ENCODE results near the gene CANT1. TPM values are rescaled to one million over a fixed set of nuclear protein-coding genes. Genes with fewer than 3 reads are reported as not detected.
A peak's percentile ranks its signal among the peaks of the same experiment; 100 is the strongest.

CANT1 gene
- total and polyA plus RNA-seq, 9 of the 15 experiments (the other 6 are each of a cell fraction or from before 2014, with no cell fraction given): 2.7 to 66.4 (median 22.5) TPM

DNA sequence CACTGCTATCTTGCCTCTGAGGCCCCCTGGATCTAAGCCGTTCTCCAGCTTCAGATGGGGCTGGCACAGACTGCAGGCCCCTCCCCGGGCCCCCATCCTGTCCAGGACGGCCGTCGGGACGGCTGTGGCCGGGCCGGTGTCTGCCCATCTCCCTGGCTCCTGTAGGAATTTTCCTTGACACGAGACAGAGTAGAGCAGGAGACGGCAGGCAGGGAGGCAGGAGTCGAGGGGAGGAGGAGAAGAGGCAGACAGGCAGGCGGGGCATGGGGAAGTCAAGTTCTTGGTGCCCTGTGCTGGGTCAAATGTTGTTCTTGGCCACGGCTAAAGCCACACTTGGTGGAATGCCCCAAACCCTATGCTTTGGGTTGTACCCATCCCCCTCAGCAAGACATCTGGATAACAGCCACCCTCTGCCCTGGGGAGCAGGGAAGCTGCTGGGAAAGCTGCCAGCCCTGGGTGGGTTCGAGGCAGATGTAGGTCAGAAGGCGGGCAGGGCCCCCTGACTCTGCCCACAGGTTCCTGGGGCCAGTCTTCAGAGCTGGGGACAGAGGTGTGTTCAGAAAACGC, 18.4 kb upstream of the CANT1 start:
- TF ChIP-seq, protein P1, sequence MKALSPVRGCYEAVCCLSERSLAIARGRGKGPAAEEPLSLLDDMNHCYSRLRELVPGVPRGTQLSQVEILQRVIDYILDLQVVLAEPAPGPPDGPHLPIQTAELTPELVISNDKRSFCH (CRISPR knock-in tag; IDR thresholded peaks at IDR 0.05): no peak
- TF ChIP-seq, protein P1 (tag; IDR thresholded peaks at IDR 0.05): no peak
- TF ChIP-seq SMAD3 (CRISPR knock-in tag; conservative IDR thresholded peaks at IDR 0.05) (no peak), TRIM24 (IDR thresholded peaks at IDR 0.05) (no peak), STAG1 (CRISPR knock-in tag; IDR thresholded peaks at IDR 0.05; ENCODE audit: borderline replicate concordance) (no peak), THRAP3 (IDR thresholded peaks at IDR 0.05; ENCODE audit: borderline replicate concordance) (no peak), JUN (IDR thresholded peaks at IDR 0.05; ENCODE audit: borderline replicate concordance, low read depth, low read length) (no peak), JUN (CRISPR knock-in tag; IDR thresholded peaks at IDR 0.05; ENCODE audit: borderline replicate concordance) (no peak), ARID2 (IDR thresholded peaks at IDR 0.05) (no peak), KDM1A (IDR thresholded peaks at IDR 0.05) (no peak), FOXK2 (conservative IDR thresholded peaks at IDR 0.05 in 1 of 2, IDR thresholded peaks at IDR 0.05 in 1 of 2; ENCODE audit: low read depth in 2 of 2) (no peak)
- TF ChIP-seq, protein P2, sequence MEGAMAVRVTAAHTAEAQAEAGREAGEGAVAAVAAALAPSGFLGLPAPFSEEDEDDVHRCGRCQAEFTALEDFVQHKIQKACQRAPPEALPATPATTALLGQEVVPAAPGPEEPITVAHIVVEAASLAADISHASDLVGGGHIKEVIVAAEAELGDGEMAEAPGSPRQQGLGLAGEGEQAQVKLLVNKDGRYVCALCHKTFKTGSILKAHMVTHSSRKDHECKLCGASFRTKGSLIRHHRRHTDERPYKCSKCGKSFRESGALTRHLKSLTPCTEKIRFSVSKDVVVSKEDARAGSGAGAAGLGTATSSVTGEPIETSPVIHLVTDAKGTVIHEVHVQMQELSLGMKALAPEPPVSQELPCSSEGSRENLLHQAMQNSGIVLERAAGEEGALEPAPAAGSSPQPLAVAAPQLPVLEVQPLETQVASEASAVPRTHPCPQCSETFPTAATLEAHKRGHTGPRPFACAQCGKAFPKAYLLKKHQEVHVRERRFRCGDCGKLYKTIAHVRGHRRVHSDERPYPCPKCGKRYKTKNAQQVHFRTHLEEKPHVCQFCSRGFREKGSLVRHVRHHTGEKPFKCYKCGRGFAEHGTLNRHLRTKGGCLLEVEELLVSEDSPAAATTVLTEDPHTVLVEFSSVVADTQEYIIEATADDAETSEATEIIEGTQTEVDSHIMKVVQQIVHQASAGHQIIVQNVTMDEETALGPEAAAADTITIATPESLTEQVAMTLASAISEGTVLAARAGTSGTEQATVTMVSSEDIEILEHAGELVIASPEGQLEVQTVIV (CRISPR knock-in tag; IDR thresholded peaks at IDR 0.05; ENCODE audit: borderline replicate concordance): no peak
- TF ChIP-seq, protein P3, sequence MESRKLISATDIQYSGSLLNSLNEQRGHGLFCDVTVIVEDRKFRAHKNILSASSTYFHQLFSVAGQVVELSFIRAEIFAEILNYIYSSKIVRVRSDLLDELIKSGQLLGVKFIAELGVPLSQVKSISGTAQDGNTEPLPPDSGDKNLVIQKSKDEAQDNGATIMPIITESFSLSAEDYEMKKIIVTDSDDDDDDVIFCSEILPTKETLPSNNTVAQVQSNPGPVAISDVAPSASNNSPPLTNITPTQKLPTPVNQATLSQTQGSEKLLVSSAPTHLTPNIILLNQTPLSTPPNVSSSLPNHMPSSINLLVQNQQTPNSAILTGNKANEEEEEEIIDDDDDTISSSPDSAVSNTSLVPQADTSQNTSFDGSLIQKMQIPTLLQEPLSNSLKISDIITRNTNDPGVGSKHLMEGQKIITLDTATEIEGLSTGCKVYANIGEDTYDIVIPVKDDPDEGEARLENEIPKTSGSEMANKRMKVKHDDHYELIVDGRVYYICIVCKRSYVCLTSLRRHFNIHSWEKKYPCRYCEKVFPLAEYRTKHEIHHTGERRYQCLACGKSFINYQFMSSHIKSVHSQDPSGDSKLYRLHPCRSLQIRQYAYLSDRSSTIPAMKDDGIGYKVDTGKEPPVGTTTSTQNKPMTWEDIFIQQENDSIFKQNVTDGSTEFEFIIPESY (CRISPR knock-in tag; IDR thresholded peaks at IDR 0.05): no peak
- CTCF ChIA-PET (ENCODE audit: low intra/inter-chr PET ratio): no interaction called here
- WGBS (ENCODE audit: insufficient coverage, low coverage, missing lambda C conversion rate): 4% methylated on average over 12 of the region's 16 CpGs
- BruUV-seq (replicated peaks): no TSS peak
- no peak for FAIRE-seq
- no peak overlapping the region for H3K4me3 ChIP-seq
- H3K36me3 ChIP-seq (ENCODE audit: control insufficient read depth, insufficient read depth, low read length): no peaks in the 10 kb centered on the region
- intact Hi-C loops (cut with micrococcal nuclease): no loop called here
- peak overlapping the region in 1 of 2 experiments; percentile 35; a peak in 2 of 4 replicates for H3K9ac ChIP-seq (ENCODE audit: insufficient read depth in 1 of 2, low read depth in 2 of 2, low read length in 2 of 2)
- H3K4me1 ChIP-seq (replicated peaks in 1 of 2; ENCODE audit: control insufficient read depth in 2 of 2, insufficient read depth in 2 of 2, low read length in 2 of 2): peaks cover 9 to 28% of the 10 kb centered on the region in 2 experiments
- H3K27ac ChIP-seq (ENCODE audit: extremely low read depth, low read depth, low read length): no peak overlapping the region
- H3K79me2 ChIP-seq (ENCODE audit: control insufficient read depth, insufficient read depth, low read length): no peaks in the 10 kb centered on the region
- peaks cover 65 to 85% of the 10 kb centered on the region in 2 experiments for H3K27me3 ChIP-seq (ENCODE audit: control insufficient read depth in 2 of 2, insufficient read depth in 2 of 2, low read length in 2 of 2)
- no peak for DNase-seq (ENCODE audit: extremely low read depth in 1 of 4, low spot score in 3 of 4)
- no peak overlapping the region for H2AFZ ChIP-seq (ENCODE audit: low read depth, low read length)
- POLR2A ChIA-PET: interaction anchor here (0.6 kb wide), 1 partner anchor 8 kb away, joined by 3 read pairs; no protein-coding TSS in a partner anchor
- H3K9me3 ChIP-seq (replicated peaks; ENCODE audit: control insufficient read depth, insufficient read depth, low read depth, low read length): no peaks in the 10 kb centered on the region
- in situ Hi-C loops (cut with MboI): no loop called here
- peaks cover 4% of the 10 kb centered on the region; the same call in 1 of the 2 replicates for H4K20me1 ChIP-seq (replicated peaks; ENCODE audit: control insufficient read depth, insufficient read depth, low read length)
- no peak overlapping the region for H3K4me2 ChIP-seq (ENCODE audit: insufficient read depth, low read length)
- no peaks in the 10 kb centered on the region for H3K9me1 ChIP-seq (ENCODE audit: control insufficient read depth, insufficient read depth, low read length)
- no peak for ATAC-seq
